22Rv1 (cell line): ENCODE measurements around the gene GDI2.
A peak's percentile ranks its signal among the peaks of the same experiment; 100 is the strongest.

Experiments used
- H3K27ac ChIP-seq: fragments of 450-650 bp; 2 replicates; pipeline ENCODE4 v1.5.1; 2017
- ZFX ChIP-seq: fragments of 450-650 bp; IDR thresholded peaks from 2 replicates; pipeline ENCODE4 v1.6.1; 2017; ENCODE audit warnings: antibody characterized with exemption, borderline replicate concordance
- TF ChIP-seq, protein P1 (sequence below): fragments of 450-650 bp; IDR thresholded peaks from 2 replicates; pipeline ENCODE4 v1.5.1; 2017; ENCODE audit warnings: mild to moderate bottlenecking

GDI2 gene

DNA sequence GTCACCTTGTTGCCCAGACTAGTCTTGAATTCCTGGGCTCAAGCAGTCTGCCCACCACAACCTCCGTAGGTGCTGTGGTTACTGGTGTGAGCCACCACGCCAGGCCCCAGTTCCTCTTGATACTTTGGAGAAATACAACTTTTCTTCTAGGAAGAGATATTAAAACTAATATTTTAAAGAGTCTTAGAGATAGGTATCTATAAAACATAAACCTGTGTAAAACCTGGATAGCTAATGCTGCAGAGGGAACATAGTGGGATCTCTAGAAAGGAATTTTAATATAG, 4.8 kb upstream of the GDI2 start:
- TF ChIP-seq ZFX: no peak
- TF ChIP-seq, protein P1, sequence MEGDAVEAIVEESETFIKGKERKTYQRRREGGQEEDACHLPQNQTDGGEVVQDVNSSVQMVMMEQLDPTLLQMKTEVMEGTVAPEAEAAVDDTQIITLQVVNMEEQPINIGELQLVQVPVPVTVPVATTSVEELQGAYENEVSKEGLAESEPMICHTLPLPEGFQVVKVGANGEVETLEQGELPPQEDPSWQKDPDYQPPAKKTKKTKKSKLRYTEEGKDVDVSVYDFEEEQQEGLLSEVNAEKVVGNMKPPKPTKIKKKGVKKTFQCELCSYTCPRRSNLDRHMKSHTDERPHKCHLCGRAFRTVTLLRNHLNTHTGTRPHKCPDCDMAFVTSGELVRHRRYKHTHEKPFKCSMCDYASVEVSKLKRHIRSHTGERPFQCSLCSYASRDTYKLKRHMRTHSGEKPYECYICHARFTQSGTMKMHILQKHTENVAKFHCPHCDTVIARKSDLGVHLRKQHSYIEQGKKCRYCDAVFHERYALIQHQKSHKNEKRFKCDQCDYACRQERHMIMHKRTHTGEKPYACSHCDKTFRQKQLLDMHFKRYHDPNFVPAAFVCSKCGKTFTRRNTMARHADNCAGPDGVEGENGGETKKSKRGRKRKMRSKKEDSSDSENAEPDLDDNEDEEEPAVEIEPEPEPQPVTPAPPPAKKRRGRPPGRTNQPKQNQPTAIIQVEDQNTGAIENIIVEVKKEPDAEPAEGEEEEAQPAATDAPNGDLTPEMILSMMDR: no peak
- no peak overlapping the region for H3K27ac ChIP-seq

DNA sequence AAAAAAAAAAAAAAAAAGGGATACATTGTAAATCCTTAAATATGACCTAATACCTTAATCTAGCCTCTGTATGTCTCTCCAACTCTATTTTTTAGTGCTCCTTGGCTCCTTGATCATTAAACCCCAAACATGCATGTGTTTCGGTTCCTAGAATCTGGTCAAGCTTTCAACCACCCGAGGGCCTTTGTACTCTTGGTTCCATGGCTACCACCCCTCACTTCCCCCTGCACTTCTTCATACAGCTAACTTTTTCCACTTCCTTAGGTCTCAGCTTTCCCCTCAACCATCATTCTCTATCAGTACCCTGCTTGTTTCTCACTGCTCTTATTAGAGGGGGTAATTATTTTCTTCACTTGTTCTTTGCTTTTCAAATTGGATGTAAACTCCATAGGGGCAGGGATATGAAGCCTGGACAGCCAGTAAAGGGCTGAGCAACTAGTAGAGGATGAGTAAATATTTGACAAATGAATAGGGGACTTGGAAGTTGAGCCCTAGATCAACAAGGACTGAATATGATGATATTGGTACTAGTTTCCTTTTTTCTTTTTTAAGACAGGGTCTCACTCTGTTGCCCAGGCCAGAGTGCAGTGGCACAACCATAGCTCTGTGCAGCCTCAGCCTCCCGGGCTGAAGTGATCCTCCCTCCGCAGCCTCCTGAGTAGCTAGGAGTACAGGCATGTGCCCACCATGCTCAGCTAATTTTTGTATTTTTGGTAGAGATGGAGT, 4.3 kb upstream of the GDI2 start:
- no peak overlapping the region for H3K27ac ChIP-seq
- TF ChIP-seq, protein P1: no peak
- no peak for TF ChIP-seq ZFX

DNA sequence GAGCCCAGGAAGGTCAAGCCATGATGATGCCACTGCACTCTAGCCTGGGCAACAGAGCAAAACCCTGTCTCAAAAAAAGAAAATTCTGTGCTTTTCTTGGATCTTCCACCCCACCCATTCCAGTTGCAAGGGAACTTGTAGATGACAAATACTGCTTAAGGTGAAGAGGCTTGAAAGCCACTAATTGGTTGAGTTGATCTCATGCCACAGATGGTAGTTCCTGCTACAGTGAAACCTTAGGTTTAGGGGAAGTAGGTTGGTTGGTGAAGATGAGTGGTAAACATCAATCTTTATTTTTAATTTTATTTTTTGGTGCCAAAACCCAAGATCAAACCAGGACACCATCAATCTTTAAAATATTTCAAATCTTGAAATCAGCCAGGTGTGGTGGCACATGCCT, 2.9 kb upstream of the GDI2 start:
- TF ChIP-seq ZFX: no peak
- TF ChIP-seq, protein P1: no peak

DNA sequence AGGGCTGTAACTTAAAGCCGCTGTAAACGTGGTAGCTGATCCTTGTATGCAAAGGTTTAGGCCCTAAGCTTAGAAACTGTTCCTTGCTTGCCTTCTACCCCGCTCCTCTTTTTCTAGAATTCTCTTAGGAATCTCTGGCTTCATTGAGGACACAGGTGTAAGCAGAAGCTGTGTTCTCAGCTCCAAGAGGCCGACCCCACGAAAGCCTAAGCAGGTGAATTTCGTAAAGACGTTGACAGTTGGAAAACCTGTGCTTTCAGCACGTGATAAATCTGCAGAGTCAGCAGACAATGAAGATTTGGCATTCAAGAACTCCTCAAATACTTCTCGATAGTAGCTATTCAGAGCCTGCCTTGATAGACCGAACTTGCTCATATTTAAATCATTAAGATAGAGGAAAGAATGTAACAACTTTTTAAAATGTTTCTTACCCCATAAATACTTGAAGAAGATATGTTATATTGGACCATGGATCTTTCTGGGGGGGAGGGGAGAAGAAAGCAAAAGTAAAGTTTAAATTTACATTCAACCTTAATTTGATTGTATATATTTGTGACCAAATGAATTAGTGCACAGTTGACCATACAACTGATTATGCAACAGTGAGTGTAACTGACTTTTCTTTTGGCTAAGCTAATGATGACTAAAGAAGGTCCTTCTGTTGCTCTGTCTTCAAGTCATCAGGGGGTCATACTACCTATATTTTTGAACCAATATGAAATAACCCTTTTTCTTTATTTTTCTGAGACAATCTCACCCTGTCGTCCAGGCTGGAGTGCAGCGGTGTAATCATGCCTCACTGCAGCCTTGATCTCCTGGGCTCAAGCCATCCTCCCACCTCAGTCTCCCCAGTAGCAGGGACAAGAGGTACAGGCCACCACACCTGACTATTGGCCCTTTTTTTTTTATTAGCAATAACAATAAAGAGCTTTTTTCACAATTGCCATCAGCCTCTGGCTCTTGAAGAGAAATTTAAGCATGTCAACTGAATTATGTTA, 1.2 kb upstream of the GDI2 start:
- no peak for TF ChIP-seq ZFX
- TF ChIP-seq, protein P1: no peak

More for the DNA sequence above, 2.9 kb upstream of the GDI2 start:
- H3K27ac ChIP-seq: no peak overlapping the region

DNA sequence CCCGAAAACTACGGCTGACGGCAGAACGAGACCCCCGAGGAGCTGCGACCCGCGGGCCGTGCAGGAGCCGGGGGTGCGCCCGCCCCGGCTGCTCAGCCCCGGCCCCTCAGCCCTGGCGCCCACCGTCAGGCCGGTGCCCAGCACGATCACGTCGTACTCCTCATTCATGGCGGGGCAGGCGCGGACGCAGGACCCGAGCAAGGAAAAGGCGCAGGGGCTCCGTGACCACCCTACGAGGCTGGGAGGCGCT, 218 bp downstream of the GDI2 start:
- TF ChIP-seq, protein P1: no peak
- H3K27ac ChIP-seq: peak overlapping the region; percentile 98

More for the DNA sequence above, 1.2 kb upstream of the GDI2 start:
- peak overlapping the region; percentile 98 for H3K27ac ChIP-seq

DNA sequence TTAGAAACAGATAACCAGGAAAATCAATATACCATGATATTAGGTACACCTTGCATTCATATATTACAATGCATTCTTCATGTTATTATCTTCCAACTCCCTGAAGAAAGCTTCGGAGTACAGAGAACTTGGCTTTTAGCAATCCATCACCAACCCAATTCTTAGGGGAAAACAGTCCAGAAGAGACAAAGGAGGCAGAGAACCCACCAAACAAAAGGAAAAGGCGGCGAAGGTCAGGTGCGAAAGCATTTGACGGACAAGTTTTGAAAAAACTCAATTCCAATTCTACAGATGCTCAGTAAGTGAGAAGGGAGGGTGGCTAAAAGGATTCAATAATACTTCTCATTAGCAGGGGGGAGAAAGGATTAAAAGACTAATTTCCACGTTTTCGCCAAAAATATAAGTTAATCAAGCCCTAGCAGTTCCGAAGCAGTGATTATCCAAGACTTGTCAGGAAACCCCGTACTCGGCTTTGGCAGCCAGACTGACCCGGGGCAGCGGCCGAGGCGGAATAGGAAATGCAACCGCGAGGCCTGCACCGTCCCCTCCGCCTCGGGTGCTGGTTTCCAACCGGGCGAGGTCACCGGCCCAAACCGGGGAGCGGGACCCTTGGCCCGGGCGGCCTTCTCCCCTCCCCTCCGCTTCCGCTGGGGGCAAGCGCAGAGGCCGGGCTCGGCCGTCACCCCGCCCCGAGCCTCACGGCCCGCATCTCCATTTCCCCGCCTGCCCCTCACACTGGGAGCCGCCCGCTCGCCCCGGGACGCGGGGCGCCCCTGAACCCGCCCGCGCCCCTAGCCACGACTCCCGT, 747 bp downstream of the GDI2 start:
- TF ChIP-seq, protein P1: no peak
- no peak for TF ChIP-seq ZFX
- H3K27ac ChIP-seq: peak overlapping the region; percentile 98

DNA sequence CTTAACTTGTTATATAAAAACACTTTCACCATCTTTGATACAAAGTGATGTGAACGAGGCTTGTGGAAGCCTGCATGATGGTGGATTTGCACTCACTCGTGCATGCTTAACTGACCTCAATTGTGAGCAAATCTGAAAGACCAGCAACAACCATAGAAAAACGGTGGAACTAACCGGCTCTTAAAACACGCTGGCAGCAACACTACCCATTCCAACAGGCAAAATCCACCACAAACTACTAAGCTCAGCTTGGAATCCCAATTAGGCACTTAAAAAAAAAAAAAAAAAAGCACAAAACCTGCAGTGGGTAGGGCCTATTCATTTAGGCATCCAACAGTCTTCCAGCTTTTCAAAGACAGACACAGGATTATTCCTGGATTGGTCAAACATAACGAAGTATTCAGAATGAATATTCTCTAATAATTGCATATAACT, 1.8 kb downstream of the GDI2 start:
- H3K27ac ChIP-seq: no peak overlapping the region
- TF ChIP-seq, protein P1: no peak
- TF ChIP-seq ZFX: no peak
